ENCODE data around the gene BRIP1. TPM values are rescaled to one million over a fixed set of nuclear protein-coding genes. Genes with fewer than 3 reads are reported as not detected.
"Not testable (repeated sequence)": the region's sequence is repeated elsewhere in the genome, so short reads cannot be mapped to it uniquely, and the experiment has no call there.

BRIP1 gene
- total RNA-seq, 1 donor from 2014 or later, result 6.5 TPM

GRCh38 chr17:61808442-61808841 lies 54.9 kb downstream of the BRIP1 start:
- DNase-seq (ENCODE audit: low spot score in 2 of 2) (no peak), FAIRE-seq (no peak)

- DNase-seq (ENCODE audit: low spot score in 2 of 2), result no peak
These were observed 56.4 kb downstream of the BRIP1 start for GRCh38 chr17:61806936-61807335.

GRCh38 chr17:61806081-61806828 lies 57.1 kb downstream of the BRIP1 start:
- DNase-seq (ENCODE audit: low spot score in 2 of 2) (no peak), FAIRE-seq (no peak)

More at GRCh38 chr17:61806936-61807335, 56.4 kb downstream of the BRIP1 start:
- FAIRE-seq, result no peak

- DNase-seq (ENCODE audit: low spot score in 2 of 2) (no peak), FAIRE-seq (no peak)
These were observed 57.9 kb downstream of the BRIP1 start for GRCh38 chr17:61805399-61805798.

GRCh38 chr17:61803796-61804195 lies 59.5 kb downstream of the BRIP1 start:
- no peak for DNase-seq (ENCODE audit: low spot score in 2 of 2)
- FAIRE-seq, result no peak

- DNase-seq (ENCODE audit: low spot score in 2 of 2), result no peak
- FAIRE-seq, result no peak
These were observed 60.1 kb downstream of the BRIP1 start for GRCh38 chr17:61803216-61803615.

- no peak for FAIRE-seq
- no peak for DNase-seq (ENCODE audit: low spot score in 2 of 2)
These were observed 63.4 kb downstream of the BRIP1 start for GRCh38 chr17:61799812-61800484.

GRCh38 chr17:61797283-61797682 lies 66.0 kb downstream of the BRIP1 start:
- DNase-seq (ENCODE audit: low spot score in 2 of 2) (no peak), FAIRE-seq (no peak)

- FAIRE-seq, result no peak
- DNase-seq (ENCODE audit: low spot score in 2 of 2), result no peak
These were observed 67.8 kb downstream of the BRIP1 start for GRCh38 chr17:61795546-61795945.

GRCh38 chr17:61794792-61795191 lies 68.5 kb downstream of the BRIP1 start:
- no peak for FAIRE-seq
- DNase-seq (ENCODE audit: low spot score in 2 of 2), result no peak

- DNase-seq (ENCODE audit: low spot score in 2 of 2), result no peak
- FAIRE-seq, result no peak
These were observed 69.1 kb downstream of the BRIP1 start for GRCh38 chr17:61794242-61794641.

GRCh38 chr17:61793565-61793964 lies 69.8 kb downstream of the BRIP1 start:
- FAIRE-seq (no peak), DNase-seq (ENCODE audit: low spot score in 2 of 2) (no peak)

- FAIRE-seq (no peak), DNase-seq (ENCODE audit: low spot score in 2 of 2) (no peak)
These were observed 73.5 kb downstream of the BRIP1 start for GRCh38 chr17:61789872-61790271.

GRCh38 chr17:61786088-61786487 lies 77.2 kb downstream of the BRIP1 start:
- DNase-seq (ENCODE audit: low spot score in 2 of 2), result no peak
- no peak for FAIRE-seq

GRCh38 chr17:61784510-61784909 lies 78.8 kb downstream of the BRIP1 start:
- FAIRE-seq, result no peak
- DNase-seq (ENCODE audit: low spot score in 2 of 2), result no peak

GRCh38 chr17:61783556-61784304 lies 79.6 kb downstream of the BRIP1 start:
- DNase-seq (ENCODE audit: low spot score in 2 of 2) (no peak), FAIRE-seq (no peak)

- no peak for FAIRE-seq
- no peak for DNase-seq (ENCODE audit: low spot score in 2 of 2)
These were observed 80.2 kb downstream of the BRIP1 start for GRCh38 chr17:61783120-61783519.

- no peak for FAIRE-seq
These were observed 80.6 kb downstream of the BRIP1 start for GRCh38 chr17:61782683-61783082.

GRCh38 chr17:61775364-61775763 lies 88.0 kb downstream of the BRIP1 start:
- no peak for FAIRE-seq
- no peak for DNase-seq (ENCODE audit: low spot score in 2 of 2)

More at GRCh38 chr17:61782683-61783082, 80.6 kb downstream of the BRIP1 start:
- no peak for DNase-seq (ENCODE audit: low spot score in 2 of 2)

- no peak for FAIRE-seq
- no peak for DNase-seq (ENCODE audit: low spot score in 2 of 2)
These were observed 88.6 kb downstream of the BRIP1 start for GRCh38 chr17:61774724-61775123.

GRCh38 chr17:61774087-61774486 lies 89.2 kb downstream of the BRIP1 start:
- DNase-seq (ENCODE audit: low spot score in 2 of 2); FAIRE-seq: not testable (repeated sequence)

All from frontal cortex (tissue), 4 donors.